CD4-positive, alpha-beta T cell treated with Interleukin-4 for 1 hour (primary cell): ENCODE measurements around the gene TTC13.

ENCODE experiments used
- DNase-seq, 2 donors: peaks; one replicate each; pipeline ENCODE4 v3.0.0-alpha.2; 2020 to 2022

The TTC13 gene

DNA sequence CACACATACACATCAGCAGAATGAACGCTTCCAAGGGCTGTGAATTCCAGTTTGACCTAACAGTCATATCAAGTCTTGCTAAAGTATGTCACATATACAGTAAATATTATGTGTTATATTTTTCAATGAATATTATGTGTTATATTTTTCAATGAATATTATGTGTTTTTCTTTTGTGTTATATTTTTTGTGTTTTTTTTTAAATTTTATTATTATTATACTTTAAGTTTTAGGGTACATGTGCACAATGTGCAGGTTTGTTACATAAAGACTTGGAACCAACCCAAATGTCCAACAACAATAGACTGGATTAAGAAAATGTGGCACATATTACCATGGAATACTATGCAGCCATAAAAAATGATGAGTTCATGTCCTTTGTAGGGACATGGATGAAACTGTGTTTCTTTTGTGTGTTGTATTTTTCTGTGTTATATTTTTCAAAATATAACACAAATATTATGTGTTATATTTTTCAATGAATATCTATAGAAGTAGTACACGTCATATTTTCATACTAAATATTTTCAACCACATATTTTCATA is 35.5 kb downstream of the TTC13 start:
- DNase-seq: no peak

DNA sequence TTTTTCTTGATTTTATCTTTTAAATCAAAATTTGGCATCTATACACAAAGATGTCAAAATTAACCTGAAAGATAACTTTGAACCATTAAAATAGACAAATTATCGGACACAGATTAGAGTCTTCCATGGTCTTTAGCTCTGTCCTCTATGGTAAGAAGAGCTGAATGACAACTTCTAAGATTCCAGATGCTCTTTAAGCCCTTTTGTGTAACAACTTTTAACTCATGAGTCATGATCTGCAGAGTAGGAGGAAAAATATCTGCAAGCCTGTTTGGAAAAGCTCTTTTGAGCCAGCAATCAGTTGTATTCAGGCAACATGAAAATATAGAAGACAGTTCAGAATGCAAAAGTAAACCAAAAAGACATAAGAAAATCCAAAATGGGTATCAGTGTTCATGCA is 37.8 kb downstream of the TTC13 start:
- DNase-seq: no peak

DNA sequence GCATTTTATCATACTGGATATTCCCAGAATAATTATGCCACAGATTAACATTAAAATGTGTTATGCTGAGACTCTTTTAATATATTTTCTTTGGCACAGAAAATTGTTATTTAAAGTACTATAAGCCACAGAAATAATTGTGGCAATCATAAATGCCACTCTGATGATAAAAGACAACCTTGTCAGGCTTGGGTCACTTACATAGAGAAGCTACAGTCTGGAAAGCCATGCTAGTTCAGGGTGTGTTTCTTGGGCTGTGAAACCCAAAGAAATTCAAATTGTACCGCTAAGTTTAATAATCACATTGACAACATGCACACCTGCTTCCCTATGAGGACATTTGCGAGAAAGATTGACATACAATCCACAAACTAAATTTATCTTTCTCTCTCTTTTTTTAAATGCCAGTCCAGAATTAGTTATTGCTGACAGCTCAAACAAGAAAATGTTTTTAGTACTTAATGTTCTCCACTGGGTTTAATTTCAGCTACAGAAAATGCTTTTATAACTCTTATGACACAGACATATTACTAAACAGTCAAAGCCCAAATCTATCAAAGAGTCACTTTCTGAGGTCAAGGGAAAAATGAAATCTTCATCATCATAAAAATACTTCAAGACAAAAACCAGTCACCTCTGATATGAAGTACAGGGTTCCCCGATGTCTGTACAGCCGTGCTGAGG is 38.7 kb downstream of the TTC13 start:
- no peak for DNase-seq

DNA sequence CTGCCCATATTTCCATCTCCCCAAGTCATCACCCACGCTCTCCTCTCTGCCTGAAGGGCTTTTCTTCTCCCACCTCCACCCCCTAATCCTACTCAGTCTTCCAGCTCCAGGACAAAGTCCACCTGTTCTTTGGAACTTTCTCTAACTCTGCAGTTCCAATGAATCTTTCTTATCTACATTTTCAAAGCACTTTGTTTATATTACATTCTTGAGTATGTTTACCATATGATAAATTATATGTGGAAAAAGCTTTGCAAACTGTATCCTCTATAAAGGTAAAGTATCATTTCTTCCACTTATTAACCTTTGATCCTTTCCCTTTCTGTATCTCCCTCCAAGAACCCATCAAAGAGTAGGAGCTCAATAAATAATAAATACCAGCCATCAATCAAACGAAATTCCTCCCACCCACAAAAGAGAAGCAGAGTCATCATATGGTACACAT is 39.7 kb downstream of the TTC13 start:
- DNase-seq: no peak

DNA sequence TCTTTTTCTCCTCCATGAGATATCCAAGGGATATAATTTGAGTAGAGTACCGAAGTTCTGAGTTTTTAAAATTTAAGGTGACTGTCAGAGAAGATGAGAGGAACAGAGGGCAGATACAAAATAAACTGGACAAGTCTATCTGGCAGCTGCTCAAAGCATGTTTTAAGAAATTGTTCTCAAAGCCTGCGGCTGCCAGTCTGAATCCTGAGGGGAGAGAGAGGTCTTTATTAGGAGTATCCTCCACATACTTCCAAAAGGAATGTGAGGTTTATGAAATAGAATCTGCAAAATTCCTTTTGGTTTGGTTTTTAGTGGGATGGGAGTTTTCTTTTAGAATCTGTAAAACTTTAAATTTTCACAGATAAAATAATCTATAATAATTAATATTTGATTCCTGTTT is 41.3 kb downstream of the TTC13 start:
- no peak for DNase-seq

DNA sequence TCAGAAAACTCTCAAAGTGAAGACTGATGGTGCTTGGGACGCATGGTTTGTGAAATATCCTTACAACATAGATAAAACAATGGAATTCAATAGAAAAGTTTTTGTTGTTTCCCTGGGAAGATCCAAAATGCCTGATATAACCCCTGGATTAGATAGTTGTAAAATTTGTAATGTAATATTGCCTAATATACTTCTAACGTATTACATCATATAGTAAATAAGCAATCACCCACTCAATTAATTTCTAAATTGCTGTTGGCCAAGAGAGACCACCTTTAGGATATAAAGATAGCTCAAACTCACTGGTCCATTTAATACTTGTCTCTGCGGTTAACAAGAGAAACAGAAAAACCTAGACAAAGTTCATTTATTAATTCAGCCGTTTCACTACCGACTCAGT is 42.2 kb downstream of the TTC13 start:
- no peak for DNase-seq

DNA sequence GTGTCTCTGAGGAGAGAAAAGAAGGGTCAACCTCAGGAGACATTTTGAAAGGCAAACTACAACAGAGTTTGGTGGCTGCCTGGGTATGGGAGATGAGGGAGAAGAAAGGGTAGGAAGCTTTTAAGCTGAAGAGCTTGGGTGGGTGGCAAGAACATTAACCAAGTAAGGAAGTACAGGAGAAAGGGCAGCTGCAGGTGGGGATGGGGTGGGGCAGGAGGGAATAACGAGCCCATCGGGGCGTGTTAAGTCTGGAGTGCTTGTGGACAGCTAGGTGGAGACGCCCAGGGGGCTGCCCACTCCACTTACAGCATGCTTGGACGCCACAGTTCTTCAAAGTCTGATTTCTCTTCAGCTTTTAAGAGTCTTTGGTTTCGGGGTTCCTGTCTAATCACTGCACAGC is 42.8 kb downstream of the TTC13 start:
- no peak for DNase-seq

DNA sequence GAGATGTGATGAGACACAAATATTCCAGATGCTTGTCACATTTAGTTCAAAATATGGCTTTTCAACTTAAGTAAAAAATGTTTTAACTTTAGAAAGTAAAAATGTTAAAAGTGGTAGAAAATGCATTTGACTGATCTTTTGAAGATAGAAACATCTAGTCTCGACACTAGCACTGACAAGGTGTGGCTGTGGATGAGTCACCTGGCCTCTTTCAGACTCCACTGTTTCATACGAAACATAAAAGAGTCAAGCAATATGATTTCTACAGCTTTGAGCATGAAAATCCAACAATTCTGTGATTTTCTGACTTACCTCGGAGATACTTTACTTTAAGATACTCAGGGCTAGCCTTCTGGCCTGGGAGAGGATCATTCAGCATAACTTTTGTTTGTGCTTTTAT is 47.7 kb downstream of the TTC13 start:
- DNase-seq: no peak

DNA sequence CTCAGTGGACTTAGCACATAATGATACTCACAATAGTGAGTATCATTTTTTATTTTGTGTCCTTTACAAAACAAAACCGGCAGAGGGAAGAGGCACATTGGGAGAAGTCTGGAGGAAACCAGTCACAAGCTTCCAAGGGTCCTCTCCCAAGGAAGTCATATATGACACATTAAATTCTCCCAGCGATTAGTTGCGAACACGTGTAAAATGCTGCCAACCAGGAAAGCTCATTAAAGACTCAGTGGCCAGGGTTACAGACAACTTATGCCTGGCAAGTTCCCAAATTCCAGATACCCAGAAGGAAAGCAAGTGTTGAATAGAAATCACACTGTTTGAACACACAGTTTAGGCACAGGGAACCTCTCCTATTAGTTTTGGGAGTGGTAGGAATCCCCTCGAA is 52.5 kb downstream of the TTC13 start:
- DNase-seq: no peak

DNA sequence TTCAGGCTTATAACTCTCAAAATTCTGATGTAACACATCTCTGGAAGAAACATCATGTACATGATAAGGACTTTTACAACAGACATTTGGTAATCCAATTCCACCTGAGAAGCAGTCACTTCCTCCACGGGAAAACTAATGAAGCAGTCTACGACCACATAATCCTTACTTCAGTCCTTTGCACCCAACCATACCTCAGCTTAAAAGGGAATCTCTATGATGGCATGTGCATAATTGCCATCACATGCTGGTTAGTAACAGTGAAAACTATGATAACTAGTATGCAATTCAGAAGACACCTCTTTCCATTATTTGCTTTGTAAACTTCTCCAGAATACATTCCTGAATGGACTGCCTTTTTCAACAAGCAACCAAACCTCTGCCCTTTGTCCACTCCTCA is 53.1 kb downstream of the TTC13 start:
- DNase-seq: no peak

DNA sequence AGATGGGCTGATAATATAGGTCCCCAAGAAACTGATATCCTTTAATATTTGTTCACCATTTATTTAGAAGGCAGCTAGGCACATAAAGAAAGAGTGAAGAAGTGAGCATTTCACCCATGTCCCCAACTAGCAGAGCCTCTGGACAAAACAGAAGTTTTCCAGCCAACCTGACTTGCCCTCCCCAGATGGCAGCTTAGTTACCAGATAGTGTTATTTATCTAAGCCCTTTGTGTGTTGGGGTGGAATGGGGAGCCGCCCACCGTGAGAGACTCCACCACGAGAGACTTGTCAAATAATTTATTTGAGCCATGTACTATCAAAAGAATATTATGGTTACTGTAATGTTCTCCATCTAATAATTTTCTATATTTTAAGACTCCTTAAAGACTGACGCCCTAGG is 55.5 kb downstream of the TTC13 start:
- DNase-seq: no peak

DNA sequence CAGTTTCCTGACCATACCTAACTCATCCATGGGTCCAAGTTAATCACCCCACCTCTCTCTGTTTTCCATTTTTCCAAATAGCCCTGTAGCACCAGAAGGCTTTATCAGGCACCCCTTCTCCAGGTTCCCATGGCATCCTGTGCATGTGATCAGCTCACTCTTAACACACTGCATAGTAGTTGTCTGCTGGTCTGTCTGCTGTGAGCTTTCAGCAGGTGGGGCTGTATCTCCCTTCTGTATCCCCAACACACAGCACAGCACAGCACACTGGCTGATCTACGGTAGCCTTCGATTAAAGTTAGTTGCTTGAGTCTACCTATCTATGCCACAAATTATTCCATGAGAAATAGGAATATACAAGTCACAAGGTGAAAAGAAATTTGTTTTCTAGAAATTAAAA is 56.0 kb downstream of the TTC13 start:
- DNase-seq: no peak

DNA sequence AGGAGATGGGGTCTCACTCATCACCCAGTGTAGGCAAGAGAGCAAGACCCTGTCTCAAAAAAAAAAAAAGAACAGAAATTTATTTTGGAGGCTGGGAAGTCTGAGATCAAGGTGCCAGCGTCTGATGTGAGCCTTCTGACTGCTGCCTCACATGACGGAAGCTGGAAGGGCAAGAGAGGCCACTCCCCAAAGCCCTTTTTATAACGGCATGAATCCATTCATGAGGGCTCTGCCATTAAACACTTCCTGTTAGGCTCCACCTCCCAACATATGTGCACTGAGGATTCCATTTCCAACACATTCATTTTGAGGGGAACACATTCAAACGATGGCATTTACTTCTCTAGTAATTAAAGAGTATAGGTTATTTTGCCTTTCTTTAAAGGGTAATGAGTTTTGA is 59.5 kb downstream of the TTC13 start:
- no peak for DNase-seq

DNA sequence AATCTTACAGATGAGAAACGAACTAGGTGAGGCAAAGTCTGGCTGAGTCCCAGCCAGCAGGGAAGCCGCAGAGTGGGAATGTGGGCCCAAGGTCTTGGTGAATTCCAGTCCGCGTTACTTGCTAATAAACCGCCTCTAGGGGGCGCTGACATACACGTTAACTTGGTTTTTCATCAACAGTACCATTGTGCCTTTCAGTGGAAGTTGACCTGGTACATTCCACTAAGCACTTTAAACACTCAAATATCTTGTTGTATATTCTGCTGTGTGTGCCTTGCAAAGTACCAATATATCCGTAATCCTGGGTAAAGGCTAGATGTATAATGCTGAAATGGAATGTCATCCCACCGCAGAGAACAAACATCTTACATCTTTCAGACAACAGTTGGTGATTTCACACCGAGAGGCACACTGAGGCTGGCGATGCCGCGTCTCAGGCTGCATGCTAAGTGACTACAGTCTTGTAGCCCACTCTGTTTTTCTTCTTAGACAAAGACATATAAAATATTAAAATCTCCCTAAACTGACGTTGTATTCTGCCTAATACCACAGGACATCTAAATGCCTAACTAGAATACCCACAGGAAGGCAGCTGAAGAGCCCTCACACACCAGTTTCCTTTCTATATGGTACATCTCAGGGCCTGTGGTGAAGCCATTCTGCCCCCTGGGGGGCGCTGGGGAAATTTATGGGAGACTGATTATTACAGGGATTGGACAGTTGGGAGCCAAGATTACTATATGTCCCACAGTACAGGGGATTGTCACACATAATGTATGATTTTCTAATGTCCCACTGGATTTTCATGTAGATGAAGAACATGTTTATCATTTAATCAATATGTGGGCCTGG is 61.2 kb downstream of the TTC13 start:
- DNase-seq: peak; percentile 74 to 78

DNA sequence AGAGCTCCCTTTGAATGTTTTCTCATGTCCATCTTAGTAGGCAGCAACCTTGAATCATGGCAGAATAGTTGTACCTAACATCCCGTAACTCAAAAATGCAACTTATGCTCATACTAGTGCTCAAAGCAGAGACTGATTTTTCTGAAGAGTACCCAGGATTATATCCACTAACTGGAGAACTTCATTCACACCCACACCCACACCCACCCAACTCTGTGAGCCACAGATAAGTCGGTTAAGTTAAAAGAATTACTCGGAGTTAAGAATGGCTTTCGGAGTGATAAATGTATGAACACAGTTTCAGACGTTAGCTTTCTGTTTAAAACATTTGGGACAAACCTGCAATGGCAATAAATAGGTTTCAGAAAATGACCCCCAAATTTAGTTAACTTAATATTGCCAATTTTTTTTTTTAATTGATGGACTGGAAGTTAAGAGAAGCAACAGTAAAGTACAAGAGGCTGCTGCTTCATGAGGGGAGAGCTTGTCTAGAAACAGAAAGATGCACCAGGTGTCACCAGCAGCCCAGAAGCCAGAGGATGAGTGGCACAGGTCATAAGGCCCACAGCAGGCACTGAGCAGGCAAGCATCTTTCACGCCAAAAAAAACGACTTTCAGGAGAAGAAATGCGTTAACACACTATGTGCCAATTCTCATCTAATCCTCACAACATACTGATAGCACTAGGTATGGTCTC is 61.9 kb downstream of the TTC13 start:
- no peak for DNase-seq

DNA sequence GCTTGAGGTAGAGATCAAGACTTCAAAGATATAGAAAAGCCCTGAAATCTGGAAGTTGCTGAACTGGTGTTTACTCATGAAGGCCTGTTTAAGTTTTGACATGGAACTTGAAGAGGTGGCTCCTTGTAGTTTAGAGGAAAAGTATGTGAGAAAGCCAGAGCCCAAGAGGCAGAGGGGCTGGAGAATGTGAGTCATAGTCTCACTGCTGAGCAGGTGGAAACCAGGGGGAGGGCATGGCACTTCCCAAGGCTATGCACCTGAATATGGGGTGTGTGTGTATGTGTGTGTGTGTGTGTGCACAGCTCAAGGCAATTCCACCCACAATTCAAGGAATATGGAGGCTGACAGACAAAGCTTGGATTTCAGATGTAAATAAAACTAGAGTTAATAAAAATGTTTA is 63.6 kb downstream of the TTC13 start:
- no peak for DNase-seq

DNA sequence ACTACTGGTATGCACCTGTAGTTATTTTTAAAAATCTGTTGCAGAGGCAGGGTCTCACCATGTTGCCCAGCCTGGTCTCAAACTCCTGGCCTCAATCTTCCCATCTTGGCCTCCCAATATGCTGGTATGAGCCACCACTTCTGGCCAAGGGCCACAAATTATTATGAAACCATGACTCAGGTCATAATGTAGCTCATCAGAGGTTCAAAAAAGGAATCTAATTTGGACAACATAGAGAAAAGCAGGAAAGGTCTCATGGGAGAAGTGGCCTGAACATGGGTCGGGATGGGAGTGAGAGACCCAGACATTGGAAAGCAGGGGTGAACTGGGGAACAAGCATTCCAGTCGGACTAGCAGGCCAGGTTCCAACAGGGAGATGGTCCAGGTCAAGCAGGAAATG is 65.2 kb downstream of the TTC13 start:
- no peak for DNase-seq

DNA sequence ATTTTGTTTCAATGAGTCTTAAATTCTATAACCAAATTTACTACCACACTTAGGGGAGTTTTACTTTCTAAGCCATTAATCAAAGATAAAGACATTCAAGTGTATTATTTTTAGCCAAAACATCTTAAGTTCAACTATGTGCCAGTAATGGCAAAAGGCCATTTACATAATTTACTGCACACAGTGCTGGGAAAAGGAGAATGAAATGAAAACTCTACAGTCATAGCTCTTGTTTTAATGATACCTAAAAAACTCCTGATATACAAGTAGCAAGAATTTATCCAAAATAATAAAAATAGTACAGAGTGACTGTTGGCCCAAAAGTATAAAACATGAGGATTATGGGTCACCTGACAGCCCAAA is 67.9 kb downstream of the TTC13 start:
- DNase-seq: no peak

DNA sequence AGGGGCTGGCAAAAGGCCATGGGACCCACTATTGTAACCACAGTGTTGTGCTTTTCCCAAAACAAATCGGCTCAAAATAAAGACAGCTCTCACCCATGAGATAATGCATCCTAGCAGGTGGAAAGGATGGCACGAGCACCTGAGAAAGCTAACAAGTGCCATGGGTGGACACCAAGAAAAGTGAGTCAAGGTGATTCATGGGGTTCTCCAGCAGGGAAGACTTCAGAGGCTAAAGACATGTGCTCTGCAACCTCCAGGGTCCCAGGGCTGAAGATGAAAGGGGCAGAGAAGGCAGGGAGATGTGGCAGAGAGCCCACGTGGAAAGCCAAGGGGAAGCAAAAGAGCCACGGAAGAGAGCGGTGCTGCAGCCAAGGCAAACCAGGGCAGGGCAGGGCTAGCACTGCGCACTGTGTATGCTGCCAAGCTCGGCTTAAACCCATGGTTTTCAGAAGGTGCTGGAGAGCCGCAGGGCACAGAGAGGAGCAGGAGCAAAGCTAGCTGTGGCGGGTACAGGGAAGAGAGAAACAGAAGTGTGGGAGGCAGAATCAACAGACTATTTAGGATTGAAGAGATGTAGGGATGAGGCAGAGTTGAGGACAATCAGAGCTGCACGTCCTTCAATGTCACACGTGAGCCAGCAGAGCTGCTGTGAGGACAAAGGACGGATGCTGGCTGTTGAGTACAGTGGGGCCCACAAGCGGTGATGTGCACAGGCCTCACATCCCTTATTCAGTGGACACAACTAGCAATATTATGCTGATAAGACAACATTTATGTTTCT is 68.5 kb downstream of the TTC13 start:
- DNase-seq: no peak

DNA sequence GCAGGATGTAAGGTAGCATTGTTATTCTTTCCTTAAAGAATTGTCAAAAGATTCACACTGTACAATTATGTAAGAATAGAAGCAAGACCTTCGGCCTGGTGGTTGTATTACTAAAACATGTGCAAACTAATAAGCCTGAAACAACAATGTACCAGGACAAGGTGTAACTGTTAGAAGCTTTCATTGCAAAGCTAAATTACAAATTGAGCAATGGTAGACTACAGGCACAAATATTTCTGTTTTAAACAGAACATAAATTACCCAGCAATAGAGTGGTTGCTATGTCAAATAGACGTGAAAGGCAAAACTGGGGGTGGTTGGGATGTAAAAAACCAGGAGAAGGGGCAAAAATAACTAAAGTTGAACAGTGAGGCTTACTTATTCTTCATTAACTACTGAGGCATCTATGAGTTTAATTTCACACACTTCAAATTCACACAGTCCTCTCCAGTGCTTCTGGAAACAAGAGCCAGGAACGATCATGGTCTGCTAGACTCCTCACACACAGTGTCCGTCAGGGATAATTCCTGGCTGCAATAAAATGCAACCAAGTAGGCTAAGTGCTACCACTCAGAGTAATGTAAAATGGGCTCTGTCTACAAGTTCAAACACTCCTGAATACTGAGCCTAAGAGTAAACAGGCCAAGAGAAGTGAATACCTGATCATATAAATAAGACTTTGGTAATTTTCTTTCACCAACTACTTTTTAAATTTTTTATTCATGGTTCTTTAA is 71.0 kb downstream of the TTC13 start:
- DNase-seq: no peak

DNA sequence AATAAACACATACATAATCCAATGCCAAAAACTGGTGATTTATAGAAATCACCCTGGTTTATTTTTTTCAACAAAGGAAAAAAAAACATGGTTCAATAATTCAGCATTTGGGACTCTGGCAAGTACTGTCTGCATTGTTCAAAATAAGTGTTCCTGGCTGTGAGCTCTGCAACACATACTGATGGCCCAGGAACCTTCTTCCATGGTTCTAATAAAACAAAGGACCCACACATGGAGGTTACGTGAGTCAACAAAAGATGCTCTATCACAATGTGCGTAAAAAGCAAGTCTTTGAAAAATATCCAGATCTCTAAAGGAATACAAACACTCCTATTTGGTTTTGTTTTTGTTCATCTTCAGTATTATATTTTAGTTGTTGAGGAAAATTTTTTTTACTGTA is 72.4 kb downstream of the TTC13 start:
- no peak for DNase-seq

DNA sequence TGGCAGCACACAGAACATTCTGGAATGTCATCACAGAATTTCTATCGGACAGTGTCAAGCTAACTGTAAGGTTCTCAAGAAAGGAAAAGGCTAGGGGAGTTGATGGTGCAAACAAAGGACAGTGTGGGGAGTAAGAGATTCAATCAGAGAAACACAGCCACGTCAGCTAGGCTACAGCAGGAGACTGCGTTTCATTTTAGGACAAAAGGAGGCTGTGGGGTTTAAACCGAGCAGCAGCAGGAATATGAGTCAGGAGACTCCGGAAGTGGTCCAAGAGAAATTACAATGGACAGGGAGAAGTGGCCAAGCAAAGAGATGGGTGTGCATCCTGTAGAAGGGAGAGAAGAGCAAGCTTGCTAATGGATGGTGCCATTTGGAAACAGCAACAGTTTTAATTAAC is 72.9 kb downstream of the TTC13 start:
- DNase-seq: no peak
